GM23338 (cell line): ENCODE results near the gene CBFA2T3. TPM values are rescaled to one million over a fixed set of nuclear protein-coding genes. Genes with fewer than 3 reads are reported as not detected.

Source experiments
- ATAC-seq: fragments of 200-7000 bp; cut with Tn5 transposase; 3 replicates; pipeline ENCODE4 v1.9.1; 2020
- DNase-seq: peaks from one replicate; pipeline ENCODE4 v3.0.0-alpha.2; 2015; ENCODE audit warnings: low spot score
- H2AFZ ChIP-seq: fragments of 200-600 bp; sonication (generic); 2 replicates; pipeline ENCODE4 v1.8.0; 2016; ENCODE audit warnings: antibody characterized with exemption, mild to moderate bottlenecking, moderate library complexity
- H3F3A ChIP-seq: fragments of 200-600 bp; sonication (generic); replicated peaks from 2 replicates; pipeline ENCODE4 v1.8.0; 2017; ENCODE audit warnings: antibody characterized with exemption, mixed run types, low read depth
- H3K27ac ChIP-seq: fragments of 200-600 bp; sonication (generic); 2 replicates; pipeline ENCODE4 v1.6.1; 2016; ENCODE audit warnings: low read depth
- H3K27me3 ChIP-seq: fragments of 200-600 bp; sonication (generic); 2 replicates; pipeline ENCODE4 v1.8.0; 2016; ENCODE audit warnings: mild to moderate bottlenecking, mixed run types, moderate library complexity; ENCODE audit not compliant: insufficient read depth
- H3K36me3 ChIP-seq: fragments of 200-600 bp; sonication (generic); 2 replicates; pipeline ENCODE4 v1.8.0; 2016; ENCODE audit warnings: mild to moderate bottlenecking; ENCODE audit not compliant: insufficient read depth
- H3K4me1 ChIP-seq: fragments of 200-600 bp; sonication (generic); 2 replicates; pipeline ENCODE4 v1.8.0; 2016; ENCODE audit warnings: mild to moderate bottlenecking, moderate library complexity; ENCODE audit not compliant: insufficient read depth
- H3K4me2 ChIP-seq: fragments of 200-600 bp; sonication (generic); 2 replicates; pipeline ENCODE4 v1.7.1; 2017; ENCODE audit warnings: mixed run types
- H3K4me3 ChIP-seq: fragments of 200-600 bp; sonication (generic); 2 replicates; pipeline ENCODE4 v1.6.1; 2016; ENCODE audit warnings: mixed run types
- H3K79me2 ChIP-seq: fragments of 200-600 bp; sonication (generic); replicated peaks from 2 replicates; pipeline ENCODE4 v1.8.0; 2017; ENCODE audit warnings: mild to moderate bottlenecking; ENCODE audit not compliant: insufficient read depth
- H3K9me2 ChIP-seq: fragments of 200-600 bp; sonication (generic); 2 replicates; pipeline ENCODE4 v1.8.0; 2017; ENCODE audit not compliant: insufficient read depth
- H4K20me1 ChIP-seq: fragments of 200-600 bp; sonication (generic); replicated peaks from 2 replicates; pipeline ENCODE4 v1.8.0; 2017; ENCODE audit warnings: mild to moderate bottlenecking; ENCODE audit not compliant: insufficient read depth
- H3K27ac Mint-ChIP-seq: 2 replicates; pipeline ENCODE4 v1.8.0; 2020; ENCODE audit warnings: inconsistent platforms, mild to moderate bottlenecking, moderate library complexity, mixed read lengths
- H3K27me3 Mint-ChIP-seq: 3 replicates; pipeline ENCODE4 v1.8.0; 2022; ENCODE audit warnings: low read depth, mild to moderate bottlenecking, moderate library complexity, mixed read lengths, inconsistent platforms; ENCODE audit not compliant: insufficient read depth, poor library complexity
- H3K36me3 Mint-ChIP-seq: 3 replicates; pipeline ENCODE4 v1.8.0; 2021; ENCODE audit warnings: low read depth, mild to moderate bottlenecking, inconsistent platforms, moderate library complexity, mixed read lengths
- H3K4me1 Mint-ChIP-seq: 3 replicates; pipeline ENCODE4 v1.8.0; 2020; ENCODE audit warnings: mild to moderate bottlenecking, inconsistent platforms, mixed read lengths
- H3K4me3 Mint-ChIP-seq: 3 replicates; pipeline ENCODE4 v1.8.0; 2021; ENCODE audit warnings: moderate library complexity, mild to moderate bottlenecking, inconsistent platforms, mixed read lengths
- H3K9me3 Mint-ChIP-seq: 3 replicates; pipeline ENCODE4 v1.8.0; 2020; ENCODE audit warnings: moderate library complexity, mild to moderate bottlenecking, inconsistent platforms, mixed read lengths
- CREB1 ChIP-seq: fragments of 250-450 bp; sonication (Bioruptor Pico); IDR thresholded peaks from 2 replicates; pipeline ENCODE4 v1.5.0; 2020; ENCODE audit warnings: low read depth, mild to moderate bottlenecking, moderate library complexity
- CTCF ChIP-seq, 2 experiments: fragments of 200-600 bp in 1 of 2; sonication (generic) in 1 of 2; conservative IDR thresholded peaks; 2 replicates each; pipeline versions ENCODE4 v1.5.1 to v1.6.1; 2016 to 2017; ENCODE audit warnings: antibody characterized with exemption in 2 of 2, low read depth in 2 of 2, mild to moderate bottlenecking in 2 of 2, moderate library complexity in 1 of 2
- ETS1 ChIP-seq: IDR thresholded peaks from 2 replicates; pipeline ENCODE4 v1.6.1; 2016; ENCODE audit warnings: antibody characterized with exemption
- EZH2 ChIP-seq: fragments of 200-600 bp; sonication (generic); IDR thresholded peaks from one replicate; pipeline ENCODE4 v1.8.0; 2017; ENCODE audit warnings: antibody characterized with exemption, mild to moderate bottlenecking, low read depth; ENCODE audit not compliant: unreplicated experiment
- EZH2phosphoT487 ChIP-seq: fragments of 200-600 bp; sonication (generic); IDR thresholded peaks from one replicate; pipeline ENCODE4 v1.8.1; 2018; ENCODE audit warnings: antibody characterized with exemption; ENCODE audit not compliant: unreplicated experiment
- JUNB ChIP-seq: IDR thresholded peaks from one replicate; pipeline ENCODE4 v1.6.1; 2016; ENCODE audit warnings: antibody characterized with exemption; ENCODE audit not compliant: unreplicated experiment
- NANOG ChIP-seq: IDR thresholded peaks from 2 replicates; pipeline ENCODE4 v1.6.1; 2016; ENCODE audit warnings: antibody characterized with exemption, borderline replicate concordance
- POLR2AphosphoS5 ChIP-seq: IDR thresholded peaks from 2 replicates; pipeline ENCODE4 v1.6.1; 2016; ENCODE audit warnings: antibody characterized with exemption, low read depth
- REST ChIP-seq: IDR thresholded peaks from one replicate; pipeline ENCODE4 v1.6.1; 2018; ENCODE audit warnings: antibody characterized with exemption; ENCODE audit not compliant: unreplicated experiment
- STAT1 ChIP-seq: IDR thresholded peaks from one replicate; pipeline ENCODE4 v1.6.1; 2016; ENCODE audit warnings: antibody characterized with exemption; ENCODE audit not compliant: unreplicated experiment
- ZNF114 ChIP-seq: fragments of 250-450 bp; sonication (Bioruptor Pico); IDR thresholded peaks from 2 replicates; pipeline ENCODE4 v1.5.0; 2020; ENCODE audit warnings: mild to moderate bottlenecking, moderate library complexity
- ZNF331 ChIP-seq: fragments of 250-450 bp; sonication (Bioruptor Pico); IDR thresholded peaks from 2 replicates; pipeline ENCODE4 v1.5.0; 2020; ENCODE audit warnings: low read depth, mild to moderate bottlenecking, moderate library complexity
- ZNF462 ChIP-seq: fragments of 250-450 bp; sonication (Bioruptor Pico); IDR thresholded peaks from 2 replicates; pipeline ENCODE4 v1.5.0; 2020; ENCODE audit warnings: mild to moderate bottlenecking, moderate library complexity
- polyA plus RNA-seq: library from polyadenylated mRNA; unstranded; fragments of >200 nt; fragmentation: Nextera tagmentation; extraction: Ambion mirVana; gene quantifications from 2 replicates; pipeline ENCODE4 v1.2.1, GENCODE V29; 2016
- total RNA-seq: library from RNA; depleted of rRNA; stranded (reverse); fragments of >200 nt; shearing (Covaris generic); gene quantifications from 2 replicates; pipeline ENCODE4 v1.2.3, GENCODE V29; 2014

CBFA2T3 gene
- total and polyA plus RNA-seq, 2 experiments from 2014 or later: 0.87 to 1.5 TPM

GRCh38 chr16:88915639-88916327 lies 61.2 kb downstream of the CBFA2T3 start:
- Histone ChIP-seq H2AFZ (no peak overlapping the region), H3K36me3 (no peaks in the 10 kb centered on the region), H3K4me1 (no peaks in the 10 kb centered on the region), H3F3A (no peaks in the 10 kb centered on the region; the same call in 1 of the 2 replicates), H3K27me3 (no peaks in the 10 kb centered on the region), H3K4me2 (no peak overlapping the region), H3K27ac (no peak overlapping the region), H4K20me1 (no peaks in the 10 kb centered on the region), H3K4me3 (no peak overlapping the region), H3K79me2 (no peaks in the 10 kb centered on the region), H3K9me2 (no peaks in the 10 kb centered on the region)
- H3K27ac Mint-ChIP-seq: no peak overlapping the region
- H3K36me3 Mint-ChIP-seq: peaks cover 4% of the 10 kb centered on the region; the same call in 1 of the 3 replicates
- peaks cover 11% of the 10 kb centered on the region for H3K9me3 Mint-ChIP-seq
- H3K4me3 Mint-ChIP-seq: no peak overlapping the region
- TF ChIP-seq ETS1: no peak
- no peak for TF ChIP-seq REST
- TF ChIP-seq ZNF462 (CRISPR knock-in tag): no peak
- TF ChIP-seq ZNF114: no peak
- TF ChIP-seq STAT1: no peak
- no peak for TF ChIP-seq ZNF331 (CRISPR knock-in tag)
- no peak for TF ChIP-seq JUNB
- no peak for TF ChIP-seq EZH2phosphoT487
- no peak for TF ChIP-seq CREB1 (CRISPR knock-in tag)
- TF ChIP-seq POLR2AphosphoS5: no peak
- TF ChIP-seq NANOG: no peak
- no peak for TF ChIP-seq EZH2
- TF ChIP-seq CTCF (conservative IDR thresholded peaks at IDR 0.05; ENCODE audit: low read depth in 2 of 2): no peak
- DNase-seq (no peak), ATAC-seq (no peak)
- H3K4me1 Mint-ChIP-seq: peaks cover 14% of the 10 kb centered on the region
- peaks cover 19% of the 10 kb centered on the region for H3K27me3 Mint-ChIP-seq
